GM21825 (cell line): ENCODE data around the gene CCL3.
"Not testable (repeated sequence)": the region's sequence is repeated elsewhere in the genome, so short reads cannot be mapped to it uniquely, and the experiment has no call there.

Source experiments
- ATAC-seq: cut with Tn5 transposase; IDR thresholded peaks from one replicate; pipeline ENCODE4 v1.9.1; 2021; ENCODE audit warnings: mild to moderate bottlenecking, moderate library complexity; ENCODE audit not compliant: unreplicated experiment

Gene CCL3

DNA sequence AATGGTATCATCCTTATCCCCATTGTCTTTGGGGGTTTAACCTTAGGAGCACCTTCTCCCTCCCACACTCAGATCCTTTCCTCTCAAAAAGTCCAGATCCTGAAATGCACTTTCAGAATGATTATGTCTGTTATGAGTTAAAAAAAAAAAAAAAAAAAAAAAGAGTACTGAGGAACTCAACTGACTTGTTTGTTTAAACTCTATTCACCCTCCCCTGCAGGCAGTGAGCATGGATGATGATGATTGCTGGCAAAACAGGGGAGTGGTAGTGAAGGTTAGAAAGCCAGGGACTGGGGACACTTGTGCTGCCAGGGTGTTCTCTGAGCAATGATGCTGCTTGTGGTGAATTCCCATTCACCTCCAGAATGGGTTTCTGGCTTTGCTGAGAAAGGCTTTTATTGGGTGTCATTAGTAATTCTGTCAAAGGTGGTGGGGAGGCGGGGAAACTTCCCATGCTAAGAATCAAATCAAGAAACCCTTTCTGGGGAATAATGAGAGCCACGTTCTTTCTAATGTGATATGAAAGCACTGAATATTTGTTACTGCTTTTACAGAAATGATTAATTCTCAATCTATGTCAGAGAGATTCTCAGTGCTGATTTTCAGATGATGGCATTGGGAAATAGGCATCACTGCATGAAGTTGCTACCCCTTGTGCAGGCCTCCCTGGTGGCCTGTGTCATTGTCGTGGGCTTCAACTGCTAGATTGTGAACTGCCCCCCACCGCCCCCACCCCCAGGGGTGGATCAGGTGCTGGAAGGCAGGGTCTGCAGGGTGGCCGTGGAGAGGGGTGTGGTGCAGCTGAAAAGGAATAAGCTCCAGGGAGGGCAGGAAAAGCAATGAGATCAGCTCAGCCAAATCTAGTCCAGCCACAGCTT is 27.8 kb upstream of the CCL3 start:
- ATAC-seq = no peak

DNA sequence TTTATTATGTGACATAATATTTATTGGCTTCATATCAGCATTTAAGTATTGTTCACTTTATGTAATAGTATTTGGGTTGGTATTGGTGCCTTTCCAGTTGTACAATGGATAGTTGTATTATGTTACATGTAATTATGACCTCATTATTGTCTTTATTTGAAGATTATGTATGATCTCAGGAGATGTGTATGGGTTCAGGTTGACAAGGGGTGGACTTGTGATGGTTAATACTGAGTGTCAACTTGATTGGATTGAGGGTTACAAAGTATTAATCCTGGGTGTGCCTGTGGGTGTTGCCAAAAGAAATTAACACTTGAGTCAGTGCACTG is 25.7 kb upstream of the CCL3 start:
- not testable (repeated sequence) for ATAC-seq

DNA sequence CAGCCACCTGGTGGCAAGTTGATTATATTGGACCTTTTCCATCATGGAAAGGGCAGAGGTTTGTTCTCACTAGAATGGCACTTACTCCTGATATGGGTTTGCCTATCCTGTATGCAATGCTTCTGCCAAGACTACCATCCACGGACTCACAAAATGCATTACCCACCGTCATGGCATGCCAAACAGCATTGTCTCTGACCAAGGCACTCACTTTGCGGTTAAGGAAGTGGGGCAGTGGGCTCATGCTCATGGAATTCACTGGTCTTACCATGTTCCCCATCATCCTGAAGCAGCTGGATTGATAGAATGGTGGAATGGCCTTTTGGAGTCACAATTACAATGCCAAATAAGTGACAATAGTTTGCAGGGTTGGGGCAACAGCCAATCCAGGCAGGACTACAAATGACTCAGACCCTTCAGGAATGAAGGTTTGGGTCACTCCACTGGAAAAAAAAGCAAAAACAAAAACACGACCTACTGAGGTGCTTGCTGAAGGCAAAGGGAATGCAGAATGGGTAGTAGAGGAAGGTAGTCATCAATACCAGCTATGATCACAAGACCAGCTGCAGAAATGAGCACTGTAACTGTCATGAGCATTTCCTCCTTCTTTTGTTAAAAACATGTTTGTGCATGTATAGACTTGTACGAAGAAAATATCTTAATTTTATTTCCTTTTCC is 25.2 kb upstream of the CCL3 start:
- ATAC-seq = not testable (repeated sequence)

DNA sequence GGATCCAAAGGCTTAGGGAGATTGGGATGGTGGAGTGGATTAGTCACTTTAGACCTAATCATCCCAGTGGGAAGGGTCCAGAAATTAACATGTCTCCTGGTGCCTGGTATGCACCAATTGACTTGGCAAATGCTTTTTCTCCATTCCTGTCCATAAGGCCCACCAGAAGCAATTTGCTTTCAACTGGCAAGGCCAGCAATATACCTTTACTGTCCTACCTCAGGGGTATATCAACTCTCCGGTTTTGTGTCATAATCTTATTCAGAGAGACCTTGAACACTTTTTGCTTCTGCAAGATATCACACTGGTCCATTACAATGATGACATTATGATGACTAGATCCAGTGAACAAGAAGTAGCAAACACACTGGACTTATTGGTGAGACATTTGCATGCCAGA is 23.2 kb upstream of the CCL3 start:
- not testable (repeated sequence) for ATAC-seq

DNA sequence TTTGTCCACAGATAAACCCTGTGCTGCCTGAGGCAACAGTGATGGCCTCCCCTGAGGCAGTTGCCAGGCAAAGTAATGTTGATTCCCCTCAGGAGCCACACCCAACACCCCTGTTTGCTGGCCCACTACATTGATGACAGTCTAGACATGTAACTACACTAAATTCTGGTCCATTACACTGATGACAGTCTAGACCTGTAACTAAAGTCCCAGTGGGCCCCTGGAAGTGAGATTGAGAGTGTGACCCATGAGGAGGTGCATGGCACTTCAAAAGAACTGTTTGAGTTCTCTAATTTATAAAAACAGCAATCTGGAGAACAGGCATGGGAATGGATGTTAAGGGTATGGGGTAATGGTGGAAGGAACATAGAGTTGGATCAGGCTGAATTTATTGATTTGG is 22.6 kb upstream of the CCL3 start:
- no peak for ATAC-seq

DNA sequence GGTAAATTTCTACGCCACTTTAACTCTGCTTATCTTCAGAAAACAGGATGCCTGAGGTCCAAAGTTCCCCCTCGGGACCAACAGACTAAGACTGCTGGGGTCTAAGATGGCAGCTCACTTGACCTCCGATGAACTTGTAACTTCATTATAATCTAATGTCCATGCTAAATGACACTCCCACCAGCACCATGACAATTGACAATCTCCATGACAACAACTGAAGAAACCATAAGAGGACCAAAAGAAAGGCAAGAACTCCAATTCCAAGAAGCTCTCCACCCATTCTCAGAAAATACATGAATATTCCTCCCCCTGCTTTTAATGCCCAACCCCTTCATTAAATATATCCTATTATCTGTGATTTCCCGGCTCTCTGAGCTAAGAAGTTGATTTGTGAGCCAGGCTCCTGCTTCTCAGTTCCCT is 21.1 kb upstream of the CCL3 start:
- no peak for ATAC-seq

DNA sequence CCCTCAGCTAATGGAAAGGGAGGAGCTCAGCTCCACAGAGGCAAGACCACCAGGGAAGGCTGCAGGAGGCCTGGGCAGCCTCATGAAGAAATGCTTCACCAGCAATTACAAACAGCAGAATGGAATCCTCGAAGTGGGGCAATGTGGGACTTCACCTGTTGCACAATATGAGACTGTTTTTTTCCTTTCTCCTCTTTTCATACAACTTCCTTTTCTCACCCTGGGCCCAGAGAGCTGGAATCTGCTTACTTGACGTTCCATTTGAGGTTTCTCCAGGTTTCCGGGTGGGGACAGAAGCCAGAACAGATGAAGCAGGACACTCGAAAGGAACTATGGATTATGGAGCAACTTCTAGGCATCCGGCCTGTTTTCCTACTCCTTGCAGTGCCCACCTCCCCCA is 18.3 kb upstream of the CCL3 start:
- ATAC-seq = not testable (repeated sequence)

DNA sequence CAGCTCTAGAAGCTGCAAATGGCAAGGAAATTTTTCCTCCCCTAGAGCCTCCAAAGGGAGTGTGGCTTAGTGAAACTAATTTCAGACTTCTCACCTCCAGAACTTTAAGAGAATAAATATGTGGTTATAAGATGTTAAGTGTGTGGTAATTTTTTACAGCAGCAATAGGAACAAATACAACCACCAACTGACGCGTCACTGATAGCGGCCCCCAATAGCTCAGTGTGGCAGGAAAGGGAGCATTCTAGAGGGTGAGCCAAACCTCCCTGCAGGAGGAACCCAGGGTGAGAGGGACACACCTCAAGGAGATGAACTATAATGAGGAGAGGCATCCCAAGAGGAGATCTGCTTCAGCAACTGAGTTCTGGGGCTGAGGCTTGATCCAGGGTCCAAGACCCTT is 17.7 kb upstream of the CCL3 start:
- no peak for ATAC-seq

DNA sequence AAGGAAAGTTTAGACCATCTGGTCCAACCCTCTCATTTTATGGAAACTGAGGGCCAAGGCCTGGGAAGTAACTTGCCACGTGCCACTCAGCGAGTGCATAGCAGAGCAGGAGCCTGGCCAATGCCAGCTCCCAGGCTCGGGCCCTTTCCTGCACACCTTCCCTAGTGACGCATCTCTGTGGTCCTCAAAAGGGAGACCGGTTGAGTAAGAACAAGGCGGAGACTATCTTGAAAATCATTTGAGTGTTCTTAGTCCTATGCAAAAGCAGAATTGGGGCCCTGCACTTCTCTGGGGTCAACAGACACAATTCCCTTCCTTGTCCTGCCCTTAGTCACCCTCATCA is 16.5 kb upstream of the CCL3 start:
- no peak for ATAC-seq

DNA sequence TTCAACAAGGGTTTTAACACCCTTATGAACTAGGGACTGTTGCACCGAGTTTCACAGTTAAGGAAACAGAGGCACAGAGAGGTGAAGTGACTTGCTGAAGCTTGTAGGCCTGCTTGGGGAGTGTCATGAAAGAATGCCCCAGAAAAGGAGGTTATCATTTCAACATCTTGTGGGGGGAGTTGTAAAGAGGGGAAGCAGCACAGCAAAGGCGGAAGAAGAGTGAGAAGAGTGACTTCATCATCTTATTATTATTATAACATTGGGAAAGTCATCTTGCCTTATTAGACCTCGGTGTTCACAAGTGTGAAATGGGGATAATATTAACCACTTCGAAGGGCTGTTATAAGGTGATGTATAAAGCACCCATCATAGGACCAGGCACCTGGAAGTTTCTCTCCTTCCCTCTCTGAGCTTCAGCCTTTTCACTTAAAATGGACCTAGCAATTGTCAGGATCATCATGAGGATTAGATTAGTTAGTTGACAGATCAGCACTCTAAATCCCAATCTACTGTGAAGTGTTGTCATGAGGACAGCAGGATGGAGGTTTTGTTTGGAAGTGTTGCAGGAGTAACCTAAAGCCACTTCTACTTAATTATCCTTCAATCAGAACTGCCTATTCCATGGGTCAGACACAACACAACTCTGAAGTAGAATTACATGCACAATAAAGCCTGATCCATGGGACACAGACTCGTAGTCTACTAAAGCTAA is 16.0 kb upstream of the CCL3 start:
- no peak for ATAC-seq

DNA sequence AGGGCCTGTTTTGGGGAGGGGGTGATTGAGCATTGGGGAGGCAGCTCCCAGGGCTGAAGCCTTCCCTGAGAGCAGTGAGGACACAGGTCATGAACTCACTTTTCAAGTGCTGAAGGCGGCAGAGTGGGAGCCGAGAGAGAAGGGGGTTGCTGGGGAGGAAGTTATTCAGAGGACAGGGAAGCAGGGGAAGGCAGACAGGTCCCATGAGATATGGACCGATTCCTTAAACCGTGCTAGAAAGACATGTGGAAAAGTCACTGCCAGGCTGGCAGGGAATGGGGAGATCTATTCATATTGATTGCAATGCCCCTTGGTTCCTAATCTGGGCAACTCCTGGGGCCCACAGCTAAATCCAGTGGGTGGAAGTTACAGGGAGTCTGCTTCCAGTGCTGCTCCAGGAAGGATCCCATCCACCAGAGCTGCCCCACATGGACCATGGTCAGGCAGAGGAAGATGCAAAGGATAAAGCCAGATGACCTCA is 14.8 kb upstream of the CCL3 start:
- no peak for ATAC-seq

DNA sequence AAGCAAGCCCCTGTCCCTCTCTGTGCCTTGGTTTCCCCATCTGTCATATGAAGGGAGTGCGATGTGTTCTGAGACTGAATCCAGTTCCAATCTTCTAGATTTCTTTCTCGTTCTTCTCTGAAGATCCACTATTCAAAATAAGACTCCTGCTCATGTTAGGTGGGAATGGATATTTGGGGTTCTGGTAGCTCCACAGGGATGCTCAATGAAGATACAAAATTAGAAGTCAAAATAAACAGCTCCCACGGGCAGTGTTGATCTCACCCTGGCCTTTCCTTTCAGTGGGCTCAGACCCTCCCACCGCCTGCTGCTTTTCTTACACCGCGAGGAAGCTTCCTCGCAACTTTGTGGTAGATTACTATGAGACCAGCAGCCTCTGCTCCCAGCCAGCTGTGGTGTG is 14.3 kb upstream of the CCL3 start:
- not testable (repeated sequence) for ATAC-seq

DNA sequence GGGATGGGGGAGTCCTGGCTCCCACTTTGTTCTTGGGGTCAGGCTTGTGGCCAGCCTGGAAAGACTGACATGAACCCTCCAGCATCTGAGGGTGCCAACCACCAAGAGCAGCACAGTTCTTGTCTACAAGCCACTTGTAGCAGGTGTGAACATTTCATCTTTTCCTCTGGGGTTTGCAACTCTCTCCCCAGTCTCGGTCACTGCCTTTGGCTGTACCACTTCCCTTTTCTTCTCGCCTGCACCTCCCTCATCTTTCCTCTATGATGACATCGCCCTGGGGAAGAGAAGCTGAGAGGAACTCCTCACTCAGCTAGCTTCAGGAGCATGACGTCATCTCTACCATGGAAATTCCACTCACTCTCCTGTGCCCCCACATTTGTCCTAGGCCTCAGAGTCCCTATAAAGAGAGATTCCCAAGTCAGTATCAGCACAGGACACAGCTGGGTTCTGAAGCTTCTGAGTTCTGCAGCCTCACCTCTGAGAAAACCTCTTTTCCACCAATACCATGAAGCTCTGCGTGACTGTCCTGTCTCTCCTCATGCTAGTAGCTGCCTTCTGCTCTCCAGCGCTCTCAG is 13.5 kb upstream of the CCL3 start, which contains the start of gene CCL4:
Gene CCL4 (plus strand): TSS at position 427 of the 575 bp plus-strand sequence. CDS start 79 bp downstream, at position 506.
- ATAC-seq = peak; percentile 74

DNA sequence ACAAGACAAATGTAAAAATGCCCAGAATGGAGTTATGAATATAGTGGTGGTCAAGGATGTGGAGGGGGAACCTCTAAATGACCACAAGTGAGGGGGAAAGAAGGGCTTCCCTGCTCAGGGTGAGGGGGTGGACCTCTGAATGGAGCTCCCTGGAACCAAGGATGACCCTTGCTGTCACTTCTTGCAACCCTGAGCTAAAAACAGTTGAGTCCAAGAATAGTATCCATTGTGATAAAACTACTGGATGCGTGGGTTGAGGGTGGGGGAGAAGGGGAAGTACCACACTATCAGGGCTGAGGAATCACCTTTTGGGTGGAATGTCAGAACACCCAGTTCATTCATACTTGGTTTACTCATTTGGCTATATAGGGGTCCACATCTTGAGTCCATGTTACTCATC is 9.1 kb upstream of the CCL3 start:
- ATAC-seq = not testable (repeated sequence)

DNA sequence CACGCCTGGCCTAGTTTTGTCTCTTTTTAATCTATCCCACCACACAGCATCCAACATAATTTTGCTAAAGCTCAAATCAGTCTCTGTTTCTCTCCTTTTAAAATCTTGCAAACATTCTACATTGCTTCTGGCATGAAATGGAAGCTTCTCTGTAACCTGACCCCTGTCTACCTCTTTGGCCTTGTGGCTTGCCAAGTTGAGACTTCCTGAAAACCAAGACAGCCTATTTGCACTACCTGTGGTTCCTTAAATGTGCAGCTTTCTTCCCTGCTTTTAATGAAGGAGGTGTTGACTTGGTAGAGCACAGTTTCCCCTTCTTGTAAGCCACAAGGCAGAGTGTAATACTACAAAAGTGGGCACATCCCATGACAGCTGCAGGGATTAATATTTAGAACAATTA is 6.0 kb upstream of the CCL3 start:
- ATAC-seq = no peak

DNA sequence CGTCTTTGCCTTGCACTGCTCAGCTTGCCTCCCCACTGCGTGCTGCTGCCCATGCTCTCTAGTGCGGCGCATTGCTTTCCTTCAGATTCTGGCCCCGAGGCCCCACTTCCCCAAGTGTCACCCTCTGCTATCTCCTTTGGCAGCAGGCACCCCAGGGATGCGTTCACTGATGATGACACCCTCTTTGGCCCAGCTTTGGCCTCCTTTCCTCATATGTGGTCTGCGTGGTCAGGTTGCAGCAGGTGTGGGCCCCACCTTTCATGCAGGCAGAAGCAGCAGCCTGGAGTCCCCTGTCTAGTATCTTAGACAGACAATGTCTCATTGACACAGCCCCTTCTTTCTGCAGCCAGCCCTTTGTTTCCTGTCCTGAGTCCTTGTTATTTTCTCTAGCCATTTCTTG is 4.8 kb upstream of the CCL3 start:
- ATAC-seq = no peak

DNA sequence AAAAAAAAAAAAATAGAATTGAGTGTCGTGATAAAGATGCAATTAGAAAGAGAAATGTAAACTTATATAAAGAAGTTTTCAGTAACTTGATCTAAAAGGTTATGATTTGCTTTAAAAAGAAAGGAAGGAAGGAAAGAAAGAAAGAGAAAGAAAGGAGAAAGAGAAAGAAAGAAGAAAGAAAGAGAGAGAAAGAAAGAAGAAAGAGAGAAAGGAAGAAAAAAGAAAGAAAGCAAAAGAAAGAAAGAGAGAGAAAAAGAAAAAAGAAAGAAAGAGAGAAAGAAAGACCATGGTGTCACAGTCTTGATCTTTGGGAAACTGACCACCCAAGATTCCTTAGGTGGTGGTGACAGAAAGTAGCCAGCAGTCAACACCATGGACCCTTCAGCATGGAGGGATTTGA is 4.3 kb upstream of the CCL3 start:
- ATAC-seq = no peak

DNA sequence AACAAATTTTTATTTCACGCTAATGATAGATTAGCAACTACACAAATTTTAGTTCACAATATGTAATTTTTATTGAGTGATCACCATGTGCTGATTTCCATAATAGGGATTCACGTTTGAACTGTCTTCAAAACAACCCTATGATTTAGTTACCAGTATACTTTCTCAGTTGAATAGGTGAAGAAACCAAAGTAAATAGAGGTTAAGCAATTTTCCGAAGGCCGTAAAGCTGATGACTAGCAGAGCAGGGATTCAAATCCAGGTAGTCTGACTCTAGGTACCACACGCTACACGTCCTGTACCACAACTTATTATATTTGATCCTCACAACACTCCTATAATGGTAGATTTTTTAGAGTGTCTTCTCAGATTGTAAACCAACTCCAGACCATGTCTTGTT is 2.8 kb upstream of the CCL3 start:
- ATAC-seq = not testable (repeated sequence)

DNA sequence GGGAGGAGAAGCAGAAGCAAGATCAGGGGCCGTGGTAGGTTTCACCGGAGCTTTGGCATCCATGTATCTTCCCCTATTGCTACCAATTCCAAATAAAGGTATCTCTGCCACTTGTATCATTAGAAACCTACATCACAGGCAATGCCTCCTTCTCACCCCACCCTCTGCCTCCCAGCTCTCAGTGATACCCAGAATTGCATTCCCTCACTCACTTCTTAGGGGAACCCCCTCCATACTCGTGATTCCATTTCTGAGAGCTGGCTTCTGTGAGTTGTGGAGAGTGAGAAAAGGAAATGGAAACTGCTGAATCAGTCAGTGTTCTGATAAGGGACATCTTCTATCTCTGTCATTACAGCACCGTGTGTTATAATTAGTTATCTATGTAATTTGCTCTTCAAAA is 2.3 kb upstream of the CCL3 start:
- no peak for ATAC-seq

DNA sequence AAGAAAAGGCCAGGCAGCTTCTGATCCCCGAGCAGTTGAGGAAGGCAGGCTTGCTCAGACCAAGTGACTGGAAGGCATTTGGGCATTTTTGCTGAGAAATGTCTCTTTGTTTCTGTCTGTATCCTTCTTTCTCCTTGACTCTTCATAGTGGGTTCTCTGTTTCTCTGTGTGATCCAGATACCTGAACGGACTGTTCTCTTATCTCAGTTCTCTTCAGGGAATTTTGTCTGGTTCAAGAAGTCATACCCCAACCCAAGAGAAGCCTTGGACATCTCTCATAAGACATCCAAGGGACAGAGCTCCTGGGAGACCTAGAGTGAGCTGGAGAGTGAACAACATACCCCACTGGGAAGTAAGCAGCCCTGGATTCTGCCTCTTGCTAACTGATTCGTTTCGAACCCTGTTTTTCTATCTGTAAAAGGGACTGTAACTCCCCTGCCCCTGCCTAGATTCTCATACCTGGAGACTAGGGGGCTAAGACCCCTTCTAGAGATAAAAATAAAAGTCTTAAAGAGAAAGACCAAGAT is 541 bp downstream of the CCL3 start:
- ATAC-seq = no peak

DNA sequence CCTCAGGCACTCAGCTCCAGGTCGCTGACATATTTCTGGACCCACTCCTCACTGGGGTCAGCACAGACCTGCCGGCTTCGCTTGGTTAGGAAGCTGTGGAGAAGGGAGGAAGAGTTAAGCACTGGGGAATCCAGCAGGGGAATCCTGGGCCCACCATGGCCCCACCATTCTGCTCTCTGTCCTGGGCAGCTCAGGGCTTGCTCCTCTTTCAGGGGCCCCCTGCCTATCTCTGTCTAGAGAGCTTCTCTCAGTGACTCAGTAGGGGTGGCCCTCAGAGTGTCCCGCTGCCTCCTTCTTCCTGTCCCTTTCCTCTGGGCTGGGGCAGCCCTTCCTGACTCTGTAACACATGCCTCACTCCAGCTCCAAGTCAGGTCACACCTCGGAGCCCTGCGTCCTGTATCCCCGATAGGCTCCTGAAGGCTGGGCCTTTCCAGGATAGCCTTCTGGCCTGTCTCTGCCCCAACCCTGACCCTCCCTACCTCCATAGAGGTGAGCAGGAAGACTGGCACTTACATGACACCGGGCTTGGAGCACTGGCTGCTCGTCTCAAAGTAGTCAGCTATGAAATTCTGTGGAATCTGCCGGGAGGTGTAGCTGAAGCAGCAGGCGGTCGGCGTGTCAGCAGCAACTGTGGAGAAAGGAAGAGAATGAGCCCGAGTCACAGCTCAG is 1.1 kb downstream of the CCL3 start:
- ATAC-seq = no peak
